Measurements from ENCODE around the gene SOWAHB.
A peak's percentile ranks its signal among the peaks of the same experiment; 100 is the strongest.
"Not testable (repeated sequence)": the region's sequence is repeated elsewhere in the genome, so short reads cannot be mapped to it uniquely, and the experiment has no call there.

Gene SOWAHB

GRCh38 chr4:76896048-76896447 lies 1.9 kb downstream of the SOWAHB start:
- no peak for DNase-seq (ENCODE audit: low spot score)

DNA sequence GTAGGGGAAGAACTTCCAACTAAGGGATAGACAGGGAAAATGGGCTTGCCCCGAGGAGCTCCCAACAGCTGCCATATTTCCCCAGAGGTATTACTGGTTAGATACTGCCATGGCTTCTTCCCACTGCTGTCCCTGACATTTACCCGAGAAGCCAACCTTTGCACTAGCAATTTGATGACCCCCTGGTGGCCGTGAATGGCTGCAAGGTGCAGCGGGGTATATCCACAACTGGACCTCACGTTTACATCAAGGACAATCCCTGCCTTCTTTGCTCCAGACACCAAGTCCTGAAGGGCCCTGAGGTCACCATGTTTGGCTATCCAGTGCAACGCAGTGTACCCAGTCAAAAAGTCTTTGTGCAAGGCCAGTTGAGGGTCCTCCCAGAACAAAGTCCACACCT lies 2.3 kb downstream of the SOWAHB start:
- no peak for DNase-seq (ENCODE audit: low spot score)

- DNase-seq (ENCODE audit: low spot score) = no peak
Observed at GRCh38 chr4:76894537-76895255, 3.2 kb downstream of the SOWAHB start.

DNA sequence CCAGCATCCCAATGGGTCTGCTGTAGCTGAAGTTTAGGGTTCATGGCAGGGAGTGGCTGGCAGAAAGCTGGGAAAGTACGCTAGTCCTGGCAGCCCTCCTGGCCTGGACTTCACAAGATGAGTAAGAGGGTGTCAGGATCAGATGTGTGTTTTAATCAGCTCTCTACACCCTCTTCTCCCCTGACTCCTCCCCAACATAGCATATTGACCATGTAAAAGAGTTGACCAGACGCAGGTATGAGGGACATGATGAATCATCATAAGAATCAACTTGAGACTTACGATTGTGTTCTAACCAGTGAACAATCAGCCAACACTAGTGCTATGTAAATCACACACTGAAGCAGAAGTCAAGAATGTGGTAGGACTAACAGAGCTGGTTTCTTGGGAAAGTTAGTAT lies 5.3 kb downstream of the SOWAHB start:
- no peak for DNase-seq (ENCODE audit: low spot score)

DNA sequence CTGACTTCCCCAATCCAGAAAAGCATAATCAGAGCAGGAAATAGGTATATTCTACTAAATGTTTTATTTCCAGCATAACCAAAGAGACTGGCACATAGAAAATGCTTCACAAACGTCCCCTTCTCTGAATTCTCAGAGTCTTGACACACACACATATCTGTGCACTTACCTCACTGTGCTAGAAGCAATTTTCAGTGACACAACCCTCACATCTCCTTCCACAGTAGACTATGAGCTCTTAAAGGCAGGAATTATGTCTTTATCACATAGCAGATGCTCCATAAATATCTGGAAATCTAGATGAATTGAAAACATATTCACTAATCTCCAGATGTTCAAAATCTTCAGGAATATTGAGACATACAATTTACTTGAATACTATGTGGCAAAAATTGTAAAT lies 5.9 kb downstream of the SOWAHB start:
- no peak for DNase-seq (ENCODE audit: low spot score)

- no peak for DNase-seq (ENCODE audit: low spot score)
Observed at GRCh38 chr4:76886848-76887441, 11.0 kb downstream of the SOWAHB start.

DNA sequence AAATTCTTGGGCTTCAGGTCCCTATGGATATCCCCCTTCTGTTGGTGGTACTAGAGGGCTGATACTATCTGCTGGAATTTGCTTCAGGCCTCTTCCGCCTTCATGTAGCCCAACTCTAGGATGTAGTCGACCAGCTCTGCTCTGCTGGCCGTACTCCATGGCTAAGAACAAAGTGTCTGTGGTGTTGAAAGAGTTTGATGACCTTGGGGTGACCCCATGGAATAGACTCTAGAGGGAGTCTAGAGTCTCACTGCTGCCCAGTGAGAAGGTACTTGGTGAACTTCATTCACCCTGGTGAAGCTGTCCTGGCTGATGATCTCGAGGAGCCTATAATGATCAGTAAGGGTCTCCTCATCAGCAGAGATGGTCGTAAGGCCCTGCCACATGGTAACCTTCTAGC lies 11.7 kb downstream of the SOWAHB start:
- DNase-seq (ENCODE audit: low spot score) = no peak

DNA sequence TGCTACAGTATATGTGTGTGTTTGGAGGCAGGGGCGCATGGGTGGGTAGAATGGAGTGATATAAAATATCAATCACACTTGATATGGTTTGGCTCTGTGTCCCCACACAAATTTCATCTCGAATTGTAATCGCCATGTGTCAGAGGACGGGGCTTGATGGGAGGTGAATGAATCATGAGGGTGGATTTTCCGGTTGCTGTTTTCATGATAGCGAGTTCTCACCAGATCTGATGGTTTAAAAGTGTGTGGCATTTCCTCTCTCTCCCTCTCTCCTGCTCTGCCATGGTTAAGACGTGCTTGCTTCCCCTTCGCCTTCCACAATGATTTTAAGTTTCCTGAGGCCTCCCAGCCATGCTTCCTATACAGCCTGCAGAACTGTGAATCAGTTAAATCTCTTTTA lies 14.8 kb downstream of the SOWAHB start:
- DNase-seq (ENCODE audit: low spot score) = no peak

DNA sequence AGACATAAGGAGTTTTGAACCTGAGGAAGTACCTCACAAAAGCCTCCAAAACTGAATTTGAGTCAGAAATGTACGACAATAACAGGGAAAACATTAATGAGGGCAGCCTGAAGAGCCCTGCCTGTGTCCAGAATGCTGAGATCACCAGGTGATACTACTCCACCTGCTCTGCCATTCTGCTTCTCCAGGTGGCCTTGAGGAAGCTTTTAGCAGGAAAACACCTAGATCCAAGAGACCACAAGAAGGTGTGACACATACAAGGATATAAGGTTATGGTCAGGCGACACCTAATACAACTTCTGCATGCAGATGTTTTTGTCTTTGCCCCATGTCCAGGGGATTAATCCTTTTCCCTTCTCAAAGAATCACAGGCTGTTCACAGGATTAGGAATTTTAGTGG lies 15.3 kb downstream of the SOWAHB start:
- no peak for DNase-seq (ENCODE audit: low spot score)

DNA sequence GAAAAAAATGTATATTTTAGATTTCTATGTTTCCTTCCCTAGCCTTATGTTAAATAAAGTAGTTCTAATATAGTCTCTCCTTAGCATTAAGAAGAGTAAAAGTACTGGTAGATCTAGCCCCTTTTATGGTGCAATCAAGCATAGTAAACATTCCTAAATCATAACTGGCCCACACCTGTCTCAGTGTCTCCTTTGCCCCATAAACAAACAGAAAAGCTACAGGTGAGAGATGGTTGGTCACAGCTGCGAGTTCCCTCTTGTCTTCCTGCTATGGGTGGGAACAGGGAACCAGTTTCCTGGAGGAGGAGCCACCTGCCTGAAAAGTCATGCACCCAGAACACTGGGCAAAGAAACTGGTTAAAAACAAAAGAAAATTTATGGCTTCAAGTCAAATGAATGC lies 16.6 kb downstream of the SOWAHB start:
- peak; percentile 38 for DNase-seq (ENCODE audit: low spot score)

- DNase-seq (ENCODE audit: low spot score) = no peak
Observed at GRCh38 chr4:76879731-76880364, 18.1 kb downstream of the SOWAHB start.

DNA sequence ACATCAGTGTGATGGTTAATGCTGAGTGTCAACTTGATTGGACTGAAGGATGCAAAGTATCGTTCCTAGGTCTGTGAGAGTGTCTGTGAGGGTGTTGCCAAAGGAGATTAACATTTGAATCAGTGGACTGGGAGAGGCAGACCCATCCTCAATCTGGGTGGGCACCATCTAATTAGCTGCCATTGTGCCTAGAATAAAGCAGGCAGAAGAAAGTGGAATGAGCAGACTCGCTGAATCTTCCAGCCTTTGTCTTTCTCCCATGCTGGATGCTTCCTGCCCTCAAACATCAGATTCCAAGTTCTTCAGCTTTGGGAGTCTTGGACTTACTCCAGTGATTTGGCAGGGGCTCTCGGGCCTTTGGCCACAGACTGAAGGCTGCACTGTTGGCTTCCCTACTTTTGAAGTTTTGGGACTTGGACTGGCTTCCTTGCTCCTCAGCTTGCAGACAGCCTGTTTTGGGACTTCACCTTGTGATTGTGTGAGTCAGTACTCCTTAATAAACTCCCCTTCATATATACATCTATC lies 19.2 kb downstream of the SOWAHB start:
- not testable (repeated sequence) for DNase-seq (ENCODE audit: low spot score)

DNA sequence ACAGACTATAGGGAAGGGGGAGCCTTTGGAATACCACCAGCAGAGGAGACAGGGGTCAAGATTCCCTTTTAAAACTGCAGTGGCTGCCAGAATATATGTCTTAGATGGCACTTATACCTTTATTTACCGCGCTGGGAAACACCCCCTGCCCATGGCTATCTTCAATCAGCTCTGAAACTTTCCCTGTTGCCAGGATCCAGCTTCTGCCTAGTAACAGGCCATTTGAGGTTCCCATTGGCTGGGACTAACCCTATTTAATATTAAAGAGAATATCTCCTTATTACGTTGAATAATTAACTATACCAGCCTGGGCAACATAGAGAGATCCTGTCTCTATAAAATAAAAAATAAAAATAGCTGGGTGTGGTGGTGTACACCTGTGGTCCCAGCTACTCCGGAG lies 23.8 kb downstream of the SOWAHB start:
- DNase-seq (ENCODE audit: low spot score) = peak; percentile 53

DNA sequence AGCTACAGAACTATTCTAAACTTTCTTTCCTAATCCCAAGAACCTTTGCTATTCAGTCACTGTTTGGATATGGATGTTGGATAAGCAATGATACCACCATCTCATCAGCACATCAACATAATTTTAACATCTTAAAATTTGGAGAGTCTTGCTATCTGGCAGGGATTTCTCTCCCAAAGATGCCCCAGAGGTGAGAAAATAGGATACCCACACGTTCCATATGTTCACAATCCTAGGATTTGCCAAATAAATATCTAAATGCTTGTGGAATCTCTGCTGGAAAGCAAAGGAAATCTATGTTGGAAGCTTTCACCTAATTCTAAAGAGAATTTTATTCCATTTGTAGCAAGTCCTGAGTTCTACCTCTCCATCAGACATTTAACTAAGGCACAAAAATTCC lies 24.4 kb downstream of the SOWAHB start:
- no peak for DNase-seq (ENCODE audit: low spot score)

- no peak for DNase-seq (ENCODE audit: low spot score)
Observed at GRCh38 chr4:76872556-76872955, 25.4 kb downstream of the SOWAHB start.

GRCh38 chr4:76868780-76869179 lies 29.2 kb downstream of the SOWAHB start:
- not testable (repeated sequence) for DNase-seq (ENCODE audit: low spot score)

GRCh38 chr4:76867880-76868655 lies 29.9 kb downstream of the SOWAHB start:
- no peak for DNase-seq (ENCODE audit: low spot score)

- DNase-seq (ENCODE audit: low spot score) = no peak
Observed at GRCh38 chr4:76867377-76867776, 30.6 kb downstream of the SOWAHB start.

- no peak for DNase-seq (ENCODE audit: low spot score)
Observed at GRCh38 chr4:76866641-76867040, 31.3 kb downstream of the SOWAHB start.

GRCh38 chr4:76858319-76858718 lies 39.6 kb downstream of the SOWAHB start:
- no peak for DNase-seq (ENCODE audit: low spot score)

GRCh38 chr4:76857074-76857409 lies 40.9 kb downstream of the SOWAHB start:
- DNase-seq (ENCODE audit: low spot score) = no peak

DNA sequence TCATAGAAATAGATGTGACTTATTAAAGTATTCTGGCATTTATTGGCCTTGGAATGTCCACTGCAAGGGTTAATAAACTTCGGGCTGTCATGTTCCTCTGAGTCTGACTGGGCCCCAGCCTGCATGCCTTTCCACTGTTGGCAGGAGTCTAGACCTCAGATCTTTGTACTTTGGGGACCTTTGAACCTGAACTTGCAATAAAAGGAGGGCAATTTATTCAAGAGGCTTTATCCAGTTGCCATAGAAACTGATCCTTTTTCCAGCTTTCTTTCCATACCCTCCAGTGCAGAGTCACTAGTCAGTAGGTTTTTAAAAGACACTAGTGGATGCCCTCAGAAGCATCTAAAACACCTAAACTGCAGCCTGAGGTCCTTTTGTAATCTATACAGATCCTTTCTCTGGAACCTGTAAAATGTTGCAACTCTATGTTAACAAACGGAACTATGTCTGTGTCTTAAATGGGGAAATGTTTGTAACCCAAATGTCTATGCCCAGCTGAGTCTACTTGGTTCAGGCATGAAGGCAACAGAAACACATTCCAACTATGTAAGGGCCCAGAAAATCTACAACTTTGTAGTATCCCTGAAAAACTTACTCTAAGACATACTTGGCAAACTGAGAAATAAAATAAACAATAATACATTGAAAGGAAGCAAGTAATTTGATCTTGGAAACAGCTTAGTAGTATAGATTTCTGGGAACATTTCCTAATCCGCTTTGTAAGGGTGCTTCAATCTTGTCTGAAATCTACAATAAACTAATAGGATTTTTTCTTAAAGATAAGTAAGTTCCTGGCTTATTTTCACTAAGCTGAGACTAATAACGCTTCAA lies 41.5 kb downstream of the SOWAHB start:
- DNase-seq (ENCODE audit: low spot score) = peak; percentile 12

All from iPS-NIHi11 (cell line).